Measurements from ENCODE around the gene RND1. TPM values are rescaled to one million over a fixed set of nuclear protein-coding genes. Genes with fewer than 3 reads are reported as not detected.

Gene RND1
- total and polyA plus RNA-seq, 2 of the 13 experiments (the other 11 are each of a cell fraction or from before 2014, with no cell fraction given) = 1.8 to 1.9 TPM

GRCh38 chr12:48815126-48816110, 50.3 kb downstream of the RND1 start (continued):
- TF ChIP-seq PATZ1 (CRISPR knock-in tag; IDR thresholded peaks at IDR 0.05) (no peak; the same call in 1 of the 2 replicates), BRD4 (CRISPR knock-in tag; IDR thresholded peaks at IDR 0.05) (no peak), GTF3A (CRISPR knock-in tag; conservative IDR thresholded peaks at IDR 0.05) (no peak), THYN1 (CRISPR knock-in tag; IDR thresholded peaks at IDR 0.05; ENCODE audit: borderline replicate concordance, low read depth) (no peak), PRPF4 (IDR thresholded peaks at IDR 0.05; ENCODE audit: low read depth, low read length, poor library complexity, severe bottlenecking) (no peak), BCL6 (CRISPR knock-in tag; IDR thresholded peaks at IDR 0.05) (no peak; the same call in 1 of the 2 replicates), MATR3 (CRISPR knock-in tag; IDR thresholded peaks at IDR 0.05) (no peak), POLR2AphosphoS5 (IDR thresholded peaks at IDR 0.05; ENCODE audit: low read depth, low read length) (0 out of 2 replicates have a peak, but pooled peaks have one; percentile 23), BRF2 (CRISPR knock-in tag; IDR thresholded peaks at IDR 0.05) (no peak), KIAA2018 (CRISPR knock-in tag; IDR thresholded peaks at IDR 0.05; ENCODE audit: borderline replicate concordance) (no peak), NFYB (CRISPR knock-in tag; IDR thresholded peaks at IDR 0.05) (no peak), MAFF (IDR thresholded peaks at IDR 0.05; ENCODE audit: low read depth, low read length) (no peak), ZNF576 (CRISPR knock-in tag; IDR thresholded peaks at IDR 0.05) (no peak), TCF12 (IDR thresholded peaks at IDR 0.05) (no peak), TCF12 (CRISPR knock-in tag; IDR thresholded peaks at IDR 0.05) (peak; percentile 64; the same call in 1 of the 2 replicates), HNF4G (IDR thresholded peaks at IDR 0.05; ENCODE audit: borderline replicate concordance, low read depth, low read length) (no peak), HNF4G (CRISPR knock-in tag; IDR thresholded peaks at IDR 0.05; ENCODE audit: borderline replicate concordance, low read depth) (no peak)

Data from HepG2 (cell line).